Neural cell (in vitro differentiated cells): ENCODE results near the gene LCE1D. TPM values are rescaled to one million over a fixed set of nuclear protein-coding genes. Genes with fewer than 3 reads are reported as not detected.

Experiments used
- H2AFZ ChIP-seq: fragments of 200-600, 300-800 bp; sonication (generic), shearing (Covaris generic); 2 replicates; pipeline ENCODE4 v1.6.0; 2014; ENCODE audit warnings: low read depth, mild to moderate bottlenecking, antibody characterized with exemption, low read length, moderate library complexity
- H3F3A ChIP-seq: fragments of 200-600 bp; shearing (Covaris generic); 2 replicates; pipeline ENCODE4 v1.6.1; 2016; ENCODE audit warnings: mild to moderate bottlenecking, moderate library complexity, mixed read lengths, antibody characterized with exemption, low read length; ENCODE audit not compliant: insufficient read depth, poor library complexity, severe bottlenecking
- H3K27ac ChIP-seq: fragments of 200-600, 300-800 bp; sonication (generic), shearing (Covaris generic); 2 replicates; pipeline ENCODE4 v1.5.1; 2014; ENCODE audit warnings: mild to moderate bottlenecking, low read length, moderate library complexity
- H3K27me3 ChIP-seq: fragments of 300-800, 200-600 bp; sonication (generic), shearing (Covaris generic); 2 replicates; pipeline ENCODE4 v1.6.0; 2014; ENCODE audit warnings: mild to moderate bottlenecking, low read depth, low read length, moderate library complexity; ENCODE audit not compliant: insufficient read depth
- H3K36me3 ChIP-seq: fragments of 300-800, 200-600 bp; sonication (generic), shearing (Covaris generic); 2 replicates; pipeline ENCODE4 v1.5.1; 2014; ENCODE audit warnings: mild to moderate bottlenecking, antibody characterized with exemption, low read length, moderate library complexity; ENCODE audit not compliant: insufficient read depth
- H3K4me2 ChIP-seq: fragments of 300-800, 200-600 bp; sonication (generic), shearing (Covaris generic); 2 replicates; pipeline ENCODE4 v1.6.0; 2014; ENCODE audit warnings: mild to moderate bottlenecking, low read length
- H3K4me3 ChIP-seq: fragments of 300-800, 200-600 bp; sonication (generic), shearing (Covaris generic); 2 replicates; pipeline ENCODE4 v1.5.1; 2014; ENCODE audit warnings: mild to moderate bottlenecking, low read length, moderate library complexity
- H3K79me2 ChIP-seq: fragments of 200-600 bp; shearing (Covaris generic); replicated peaks from 2 replicates; pipeline ENCODE4 v1.6.0; 2014; ENCODE audit warnings: mild to moderate bottlenecking, low read length, moderate library complexity; ENCODE audit not compliant: insufficient read depth
- H3K9ac ChIP-seq: fragments of 300-800, 200-600 bp; sonication (generic), shearing (Covaris generic); 2 replicates; pipeline ENCODE4 v1.6.1; 2016; ENCODE audit warnings: mild to moderate bottlenecking, low read length, mixed read lengths
- H3K9me2 ChIP-seq: fragments of 200-600 bp; shearing (Covaris generic); 2 replicates; pipeline ENCODE4 v1.6.1; 2016; ENCODE audit warnings: mild to moderate bottlenecking, low read length, mixed read lengths; ENCODE audit not compliant: insufficient read depth
- H3K9me3 ChIP-seq: fragments of 200-600, 300-800 bp; sonication (generic), shearing (Covaris generic); 2 replicates; pipeline ENCODE4 v1.6.1; 2016; ENCODE audit warnings: mild to moderate bottlenecking, mixed run types, low read length, moderate library complexity, mixed read lengths
- H4K20me1 ChIP-seq: fragments of 200-600 bp; shearing (Covaris generic); 2 replicates; pipeline ENCODE4 v1.6.1; 2016; ENCODE audit warnings: mild to moderate bottlenecking, mixed run types; ENCODE audit not compliant: insufficient read depth
- CTCF ChIP-seq: fragments of 450-650 bp; IDR thresholded peaks from 2 replicates; pipeline ENCODE4 v1.5.1; 2014; ENCODE audit warnings: antibody characterized with exemption, mild to moderate bottlenecking, moderate library complexity; ENCODE audit not compliant: poor library complexity, severe bottlenecking
- EP300 ChIP-seq: fragments of 450-650 bp; conservative IDR thresholded peaks from 2 replicates; pipeline ENCODE4 v1.6.1; 2014; ENCODE audit warnings: antibody characterized with exemption, mild to moderate bottlenecking, moderate library complexity; ENCODE audit not compliant: poor library complexity, severe bottlenecking
- EZH2 ChIP-seq: fragments of 200-600, 300-800 bp; shearing (Covaris generic), sonication (generic); IDR thresholded peaks from 2 replicates; pipeline ENCODE4 v1.6.1; 2014; ENCODE audit warnings: antibody characterized with exemption, low read length, borderline replicate concordance, mild to moderate bottlenecking; ENCODE audit not compliant: insufficient read depth, poor library complexity, severe bottlenecking
- MXI1 ChIP-seq: fragments of 450-650 bp; conservative IDR thresholded peaks from 2 replicates; pipeline ENCODE4 v1.6.1; 2014; ENCODE audit warnings: antibody characterized with exemption, mild to moderate bottlenecking; ENCODE audit not compliant: poor library complexity, severe bottlenecking
- POLR2AphosphoS5 ChIP-seq: IDR thresholded peaks from 2 replicates; pipeline ENCODE4 v1.6.1; 2012
- RAD21 ChIP-seq: fragments of 450-650 bp; conservative IDR thresholded peaks from 2 replicates; pipeline ENCODE4 v1.6.1; 2014; ENCODE audit warnings: antibody characterized with exemption, mild to moderate bottlenecking, moderate library complexity
- REST ChIP-seq: IDR thresholded peaks from 2 replicates; pipeline ENCODE4 v1.6.1; 2012; ENCODE audit warnings: borderline replicate concordance
- SMC3 ChIP-seq: fragments of 450-650 bp; conservative IDR thresholded peaks from 2 replicates; pipeline ENCODE4 v1.6.1; 2014; ENCODE audit warnings: antibody characterized with exemption, mild to moderate bottlenecking, moderate library complexity; ENCODE audit not compliant: poor library complexity
- TAF1 ChIP-seq: IDR thresholded peaks from 2 replicates; pipeline ENCODE4 v1.6.1; 2012; ENCODE audit warnings: low read depth
- polyA plus RNA-seq: library from polyadenylated mRNA; depleted of rRNA; stranded (reverse); fragments of >200 nt; gene quantifications from 2 replicates; pipeline ENCODE4 v1.2.3, GENCODE V29; 2014

LCE1D gene
- polyA plus RNA-seq, 1 donor from 2014 or later: not detected

DNA sequence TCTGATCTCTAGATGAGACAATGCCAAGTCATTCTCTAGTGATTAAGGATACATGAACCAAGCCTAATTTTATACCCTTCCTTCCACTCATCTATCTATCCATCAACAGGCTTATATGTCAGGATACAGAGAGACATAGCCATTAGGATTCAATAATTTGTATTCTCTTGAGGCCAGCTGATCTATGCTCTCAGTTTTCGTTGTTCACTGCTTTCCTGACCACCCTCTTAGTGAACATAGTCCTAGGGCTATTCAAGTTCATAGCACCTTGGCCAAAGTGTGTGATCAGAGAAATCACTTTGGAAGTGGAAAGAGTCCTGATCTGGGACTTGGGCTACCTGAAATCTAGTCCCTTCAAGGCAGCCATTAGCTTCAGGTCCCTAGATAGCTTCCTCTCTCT is 42.9 kb upstream of the LCE1D start:
- no peak overlapping the region for H3K4me3 ChIP-seq
- no peaks in the 10 kb centered on the region for H3F3A ChIP-seq
- no peaks in the 10 kb centered on the region for H3K36me3 ChIP-seq
- no peak overlapping the region for H3K27ac ChIP-seq
- peaks cover 3% of the 10 kb centered on the region for H3K9me3 ChIP-seq
- no peak overlapping the region for H2AFZ ChIP-seq
- H3K9ac ChIP-seq: no peak overlapping the region
- H3K79me2 ChIP-seq: no peaks in the 10 kb centered on the region
- H3K9me2 ChIP-seq: no peaks in the 10 kb centered on the region
- H3K27me3 ChIP-seq: no peaks in the 10 kb centered on the region
- TF ChIP-seq TAF1 (no peak), POLR2AphosphoS5 (no peak)
- no peak overlapping the region for H3K4me2 ChIP-seq
- no peaks in the 10 kb centered on the region for H4K20me1 ChIP-seq

- no peaks in the 10 kb centered on the region for H3K9me2 ChIP-seq
- no peak overlapping the region for H3K4me3 ChIP-seq
- H3K9ac ChIP-seq: no peak overlapping the region
- H2AFZ ChIP-seq: no peak overlapping the region
- H3K9me3 ChIP-seq: peaks cover 3% of the 10 kb centered on the region
- TF ChIP-seq SMC3: no peak
- no peak for TF ChIP-seq MXI1
- TF ChIP-seq REST: no peak
- TF ChIP-seq EZH2: no peak
- TF ChIP-seq TAF1: no peak
- TF ChIP-seq POLR2AphosphoS5: no peak
- TF ChIP-seq EP300: no peak
- TF ChIP-seq RAD21: no peak
- no peak for TF ChIP-seq CTCF
- no peaks in the 10 kb centered on the region for H3K27me3 ChIP-seq
- H3K79me2 ChIP-seq: no peaks in the 10 kb centered on the region
- no peak overlapping the region for H3K27ac ChIP-seq
- no peaks in the 10 kb centered on the region for H3F3A ChIP-seq
- no peaks in the 10 kb centered on the region for H3K36me3 ChIP-seq
- H4K20me1 ChIP-seq: no peaks in the 10 kb centered on the region
- H3K4me2 ChIP-seq: no peak overlapping the region
These were observed 39.6 kb upstream of the LCE1D start for GRCh38 chr1:152756872-152757271.

DNA sequence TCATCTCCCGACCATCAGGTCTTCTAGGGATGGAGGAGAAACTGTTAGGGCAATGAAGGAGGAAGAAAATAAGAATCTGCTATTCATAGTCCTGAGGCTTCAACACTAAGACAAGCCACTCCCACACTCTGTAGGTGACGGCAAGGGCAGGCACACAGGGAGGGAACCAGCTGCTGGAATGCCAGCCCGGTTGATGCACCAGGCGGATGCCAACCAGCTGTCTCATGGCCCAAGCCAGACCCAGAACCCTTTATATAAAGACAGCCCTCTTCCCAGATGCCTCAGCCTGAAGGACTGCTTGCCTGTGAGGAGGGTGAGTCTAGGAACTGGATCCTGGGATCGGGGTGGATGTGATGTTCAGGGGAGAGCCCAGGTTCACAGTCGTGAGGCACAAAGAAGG is 38.8 kb upstream of the LCE1D start, which contains the start of gene KPRP:
Gene KPRP, plus strand, starts transcription at position 279 of the 400 bp plus-strand sequence. CDS start 1,564 bp downstream, outside the sequence.
- H2AFZ ChIP-seq: no peak within 1 kb of the TSS
- no peaks in the 10 kb centered on the region for H3K9me2 ChIP-seq
- H3F3A ChIP-seq: no peaks in the 10 kb centered on the region
- no peaks in the 10 kb centered on the region for H3K27me3 ChIP-seq
- no peak within 1 kb of the TSS for H3K4me3 ChIP-seq
- H3K4me2 ChIP-seq: no peak within 1 kb of the TSS
- no peak within 1 kb of the TSS for H3K9ac ChIP-seq
- H3K9me3 ChIP-seq: peaks cover 6% of the 10 kb centered on the region
- no peaks in the 10 kb centered on the region for H3K36me3 ChIP-seq
- TF ChIP-seq POLR2AphosphoS5 (no peak), RAD21 (no peak), CTCF (no peak), EP300 (no peak), TAF1 (no peak), MXI1 (no peak), REST (no peak), EZH2 (no peak), SMC3 (no peak)
- H3K27ac ChIP-seq: no peak within 1 kb of the TSS
- no peaks in the 10 kb centered on the region for H3K79me2 ChIP-seq
- no peaks in the 10 kb centered on the region for H4K20me1 ChIP-seq
